ENCODE measurements around the gene BRAF.

GRCh38 chr7:140876519-140877248 lies 48.0 kb downstream of the BRAF start:
- no peak for TF ChIP-seq CTCF (IDR thresholded peaks at IDR 0.05; ENCODE audit: low read length)
- TF ChIP-seq EZH2 (IDR thresholded peaks at IDR 0.05; ENCODE audit: borderline replicate concordance, low read length) = no peak

Data from OCI-LY1 (cell line).